Putamen (tissue), 1 donor: ENCODE data around the gene APOE.
"Not testable (repeated sequence)": the region's sequence is repeated elsewhere in the genome, so short reads cannot be mapped to it uniquely, and the experiment has no call there.

Source experiments
- DNase-seq: peaks from one replicate; pipeline ENCODE4 v3.0.0-alpha.2; 2016; ENCODE audit warnings: low spot score

Gene APOE

GRCh38 chr19:44909775-44910174 lies 4.2 kb downstream of the APOE start:
- DNase-seq = no peak

GRCh38 chr19:44911896-44912295 lies 6.3 kb downstream of the APOE start:
- DNase-seq = not testable (repeated sequence)

GRCh38 chr19:44912854-44913253 lies 7.3 kb downstream of the APOE start:
- DNase-seq = peak; percentile 89

GRCh38 chr19:44913512-44914432 lies 8.2 kb downstream of the APOE start:
- not testable (repeated sequence) for DNase-seq

GRCh38 chr19:44914433-44915206 lies 9.0 kb downstream of the APOE start, which contains the start of gene APOC1:
Gene APOC1 (plus strand): TSS chr19:44914608. CDS start chr19:44914892, 284 bp downstream.
- peak; percentile 75 for DNase-seq

GRCh38 chr19:44924243-44924725 lies 18.7 kb downstream of the APOE start:
- no peak for DNase-seq

- DNase-seq = peak; percentile 88
Observed at GRCh38 chr19:44925114-44925891, 19.7 kb downstream of the APOE start.

GRCh38 chr19:44926245-44927077 lies 20.9 kb downstream of the APOE start:
- not testable (repeated sequence) for DNase-seq

- DNase-seq = no peak
Observed at GRCh38 chr19:44927746-44928145, 22.1 kb downstream of the APOE start.

- no peak for DNase-seq
Observed at GRCh38 chr19:44930088-44930487, 24.5 kb downstream of the APOE start.

GRCh38 chr19:44931541-44931940 lies 25.9 kb downstream of the APOE start:
- no peak for DNase-seq

- DNase-seq = no peak
Observed at GRCh38 chr19:44939668-44940067, 34.1 kb downstream of the APOE start.

- no peak for DNase-seq
Observed at GRCh38 chr19:44942067-44942571, 36.5 kb downstream of the APOE start, which contains the start of gene APOC4. Gene APOC4 (plus strand): TSS chr19:44942237. CDS start chr19:44942278, 41 bp downstream.

GRCh38 chr19:44943801-44944249 lies 38.2 kb downstream of the APOE start:
- peak; percentile 51 for DNase-seq

- DNase-seq = no peak
Observed at GRCh38 chr19:44947041-44947581, 41.5 kb downstream of the APOE start.

GRCh38 chr19:44948237-44948636 lies 42.6 kb downstream of the APOE start:
- DNase-seq = no peak

- no peak for DNase-seq
Observed at GRCh38 chr19:44948763-44949374, 43.3 kb downstream of the APOE start.

- no peak for DNase-seq
Observed at GRCh38 chr19:44949550-44949949, 44.0 kb downstream of the APOE start.
